Astrocyte of the spinal cord (primary cell): ENCODE data around the gene AFM.

Source experiments
- DNase-seq: peaks from one replicate; pipeline ENCODE4 v3.0.0; 2011; ENCODE audit warnings: low read depth, low spot score
- H3K4me3 ChIP-seq: 2 replicates; pipeline ENCODE4 v1.5.1; 2011; ENCODE audit warnings: low read depth, mild to moderate bottlenecking, low read length, moderate library complexity
- CTCF ChIP-seq: IDR thresholded peaks from 2 replicates; pipeline ENCODE4 v1.5.1; 2012; ENCODE audit warnings: low read depth, mild to moderate bottlenecking, low read length, inconsistent platforms
- in situ Hi-C: cut with HindIII; loops from 2 replicates; pipeline ENCODE4 v1.10.0; 2017; ENCODE audit warnings: low sequenced_read_pairs

AFM gene

GRCh38 chr4:73520821-73521220, 39.3 kb downstream of the AFM start:
- DNase-seq = peak; percentile 96
- in situ Hi-C loops = no loop called here
- peak; percentile 10 for TF ChIP-seq CTCF
- no peak overlapping the region for H3K4me3 ChIP-seq

GRCh38 chr4:73523126-73523525, 41.6 kb downstream of the AFM start:
- TF ChIP-seq CTCF = no peak
- in situ Hi-C loops = no loop called here
- DNase-seq = no peak
- no peak overlapping the region for H3K4me3 ChIP-seq

GRCh38 chr4:73525611-73526010, 44.1 kb downstream of the AFM start:
- no peak overlapping the region for H3K4me3 ChIP-seq
- in situ Hi-C loops = no loop called here
- TF ChIP-seq CTCF = no peak
- no peak for DNase-seq

- no peak for TF ChIP-seq CTCF
- DNase-seq = no peak
- no peak overlapping the region for H3K4me3 ChIP-seq
- in situ Hi-C loops = no loop called here
Measured at GRCh38 chr4:73527196-73527595, 45.7 kb downstream of the AFM start.

- DNase-seq = no peak
- H3K4me3 ChIP-seq = no peak overlapping the region
- in situ Hi-C loops = no loop called here
- TF ChIP-seq CTCF = no peak
Measured at GRCh38 chr4:73528171-73528570, 46.6 kb downstream of the AFM start.

- TF ChIP-seq CTCF = no peak
- DNase-seq = no peak
- in situ Hi-C loops = no loop called here
- H3K4me3 ChIP-seq = no peak overlapping the region
Measured at GRCh38 chr4:73533515-73534422, 52.2 kb downstream of the AFM start.
